Measurements from ENCODE around the gene ZCCHC2. TPM values are rescaled to one million over a fixed set of nuclear protein-coding genes. Genes with fewer than 3 reads are reported as not detected.

ZCCHC2 gene
- total RNA-seq, 1 experiment from 2014 or later: 11.5 TPM

- Histone ChIP-seq H3K27me3 (replicated peaks; ENCODE audit: insufficient read depth, low read depth, low read length, poor library complexity) (no peaks in the 10 kb centered on the region), H3K9me3 (ENCODE audit: low read depth, low read length, poor library complexity, severe bottlenecking) (no peaks in the 10 kb centered on the region), H3K4me3 (ENCODE audit: low read depth, low read length, poor library complexity, severe bottlenecking) (no peak overlapping the region), H3K36me3 (ENCODE audit: insufficient read depth, low read length, poor library complexity, severe bottlenecking) (peaks cover 3% of the 10 kb centered on the region), H3K27ac (ENCODE audit: low read depth, low read length, poor library complexity, severe bottlenecking) (no peak overlapping the region), H3K4me1 (ENCODE audit: insufficient read depth, low read length, poor library complexity, severe bottlenecking) (no peaks in the 10 kb centered on the region)
- TF ChIP-seq CTCF (conservative IDR thresholded peaks at IDR 0.05; ENCODE audit: low read depth, low read length) (no peak), EZH2 (IDR thresholded peaks at IDR 0.05; ENCODE audit: borderline replicate concordance, low read depth, low read length, poor library complexity, severe bottlenecking) (no peak)
- BruUV-seq (replicated peaks): no TSS peak
- intact Hi-C loops (cut with micrococcal nuclease; ENCODE audit: unreplicated experiment): no loop called here
- POLR2A ChIA-PET (ENCODE audit: low non-redundant PET): no interaction called here
- CTCF ChIA-PET: no interaction called here
- no peak for DNase-seq (ENCODE audit: low spot score)
Measured at GRCh38 chr18:62550746-62551145, 27.9 kb downstream of the ZCCHC2 start.

- TF ChIP-seq CTCF (conservative IDR thresholded peaks at IDR 0.05; ENCODE audit: low read depth, low read length): no peak
- TF ChIP-seq EZH2 (IDR thresholded peaks at IDR 0.05; ENCODE audit: borderline replicate concordance, low read depth, low read length, poor library complexity, severe bottlenecking): no peak
- Histone ChIP-seq H3K9me3 (ENCODE audit: low read depth, low read length, poor library complexity, severe bottlenecking) (no peaks in the 10 kb centered on the region), H3K4me1 (ENCODE audit: insufficient read depth, low read length, poor library complexity, severe bottlenecking) (no peaks in the 10 kb centered on the region), H3K27me3 (replicated peaks; ENCODE audit: insufficient read depth, low read depth, low read length, poor library complexity) (no peaks in the 10 kb centered on the region), H3K27ac (ENCODE audit: low read depth, low read length, poor library complexity, severe bottlenecking) (no peak overlapping the region), H3K4me3 (ENCODE audit: low read depth, low read length, poor library complexity, severe bottlenecking) (no peak overlapping the region), H3K36me3 (ENCODE audit: insufficient read depth, low read length, poor library complexity, severe bottlenecking) (peaks cover 8% of the 10 kb centered on the region)
- ChIA-PET CTCF (no interaction called here), POLR2A (ENCODE audit: low non-redundant PET) (interaction anchor here (0.7 kb wide), 1 partner anchor 175 kb away, joined by 11 read pairs; no protein-coding TSS in a partner anchor)
- intact Hi-C loops (cut with micrococcal nuclease; ENCODE audit: unreplicated experiment): no loop called here
- no peak for DNase-seq (ENCODE audit: low spot score)
- no TSS peak for BruUV-seq (replicated peaks)
Measured at GRCh38 chr18:62551972-62552513, 29.2 kb downstream of the ZCCHC2 start.

- H3K27me3 ChIP-seq (replicated peaks; ENCODE audit: insufficient read depth, low read depth, low read length, poor library complexity): no peaks in the 10 kb centered on the region
- ChIA-PET POLR2A (ENCODE audit: low non-redundant PET) (no interaction called here), CTCF (no interaction called here)
- no peaks in the 10 kb centered on the region for H3K9me3 ChIP-seq (ENCODE audit: low read depth, low read length, poor library complexity, severe bottlenecking)
- no peak overlapping the region for H3K27ac ChIP-seq (ENCODE audit: low read depth, low read length, poor library complexity, severe bottlenecking)
- no peak overlapping the region for H3K4me3 ChIP-seq (ENCODE audit: low read depth, low read length, poor library complexity, severe bottlenecking)
- no TSS peak for BruUV-seq (replicated peaks)
- intact Hi-C loops (cut with micrococcal nuclease; ENCODE audit: unreplicated experiment): no loop called here
- no peaks in the 10 kb centered on the region for H3K4me1 ChIP-seq (ENCODE audit: insufficient read depth, low read length, poor library complexity, severe bottlenecking)
- TF ChIP-seq CTCF (conservative IDR thresholded peaks at IDR 0.05; ENCODE audit: low read depth, low read length) (no peak), EZH2 (IDR thresholded peaks at IDR 0.05; ENCODE audit: borderline replicate concordance, low read depth, low read length, poor library complexity, severe bottlenecking) (no peak)
- DNase-seq (ENCODE audit: low spot score): no peak
- H3K36me3 ChIP-seq (ENCODE audit: insufficient read depth, low read length, poor library complexity, severe bottlenecking): peaks cover 9% of the 10 kb centered on the region
Measured at GRCh38 chr18:62554061-62554815, 31.4 kb downstream of the ZCCHC2 start.
